Transverse colon (tissue), 4 donors: ENCODE results near the gene ZNF385B.

Experiments
- CTCF ChIP-seq, 5 experiments: fragments of 200-600 bp in 3 of 5; fragments of 450-650 bp in 2 of 5; sonication (generic) in 3 of 5; IDR thresholded peaks; 1 replicate in 2 of 5; 2 replicates in 3 of 5; pipeline ENCODE4 v1.5.1; 2016 to 2017; ENCODE audit warnings: antibody characterized with exemption in 5 of 5, inconsistent platforms in 3 of 5, mild to moderate bottlenecking in 2 of 5, moderate library complexity in 1 of 5
- POLR2AphosphoS5 ChIP-seq, 3 donors: sonication (generic); formaldehyde crosslinking; IDR thresholded peaks; one replicate each; pipeline ENCODE4 v1.6.1; 2016; ENCODE audit warnings: antibody characterized with exemption in 3 of 3

GRCh38 chr2:179793902-179794301 lies 67.5 kb downstream of the ZNF385B start:
- TF ChIP-seq POLR2AphosphoS5 (IDR thresholded peaks at IDR 0.05) (no peak), CTCF (IDR thresholded peaks at IDR 0.05) (no peak)
